Mucosa of stomach (tissue), 1 donor: Measurements from ENCODE around the gene MRPL55.

ENCODE experiments used
- H3K27me3 ChIP-seq: one replicate; pipeline ENCODE4 v1.7.0; 2013; ENCODE audit warnings: mild to moderate bottlenecking, low read length; ENCODE audit not compliant: control insufficient read depth, insufficient read depth
- H3K36me3 ChIP-seq: one replicate; pipeline ENCODE4 v1.7.0; 2013; ENCODE audit warnings: low read length; ENCODE audit not compliant: control insufficient read depth, insufficient read depth
- H3K4me1 ChIP-seq: one replicate; pipeline ENCODE4 v1.7.0; 2013; ENCODE audit warnings: mild to moderate bottlenecking, low read length; ENCODE audit not compliant: control insufficient read depth, insufficient read depth
- H3K4me3 ChIP-seq: one replicate; pipeline ENCODE4 v1.7.0; 2013; ENCODE audit warnings: low read length
- H3K9ac ChIP-seq: one replicate; pipeline ENCODE4 v1.7.0; 2013; ENCODE audit warnings: mild to moderate bottlenecking, low read length, moderate library complexity
- H3K9me3 ChIP-seq: one replicate; pipeline ENCODE4 v1.7.0; 2013; ENCODE audit warnings: mild to moderate bottlenecking, low read length, moderate library complexity; ENCODE audit not compliant: control insufficient read depth
- donor health status: Pancreatic carcinoma.

Gene MRPL55

GRCh38 chr1:228152097-228152917 is 43.2 kb upstream of the MRPL55 start:
- peaks cover 40% of the 10 kb centered on the region for H3K4me1 ChIP-seq
- no peaks in the 10 kb centered on the region for H3K9me3 ChIP-seq
- no peak overlapping the region for H3K9ac ChIP-seq
- H3K27me3 ChIP-seq: no peaks in the 10 kb centered on the region
- no peaks in the 10 kb centered on the region for H3K36me3 ChIP-seq
- no peak overlapping the region for H3K4me3 ChIP-seq

DNA sequence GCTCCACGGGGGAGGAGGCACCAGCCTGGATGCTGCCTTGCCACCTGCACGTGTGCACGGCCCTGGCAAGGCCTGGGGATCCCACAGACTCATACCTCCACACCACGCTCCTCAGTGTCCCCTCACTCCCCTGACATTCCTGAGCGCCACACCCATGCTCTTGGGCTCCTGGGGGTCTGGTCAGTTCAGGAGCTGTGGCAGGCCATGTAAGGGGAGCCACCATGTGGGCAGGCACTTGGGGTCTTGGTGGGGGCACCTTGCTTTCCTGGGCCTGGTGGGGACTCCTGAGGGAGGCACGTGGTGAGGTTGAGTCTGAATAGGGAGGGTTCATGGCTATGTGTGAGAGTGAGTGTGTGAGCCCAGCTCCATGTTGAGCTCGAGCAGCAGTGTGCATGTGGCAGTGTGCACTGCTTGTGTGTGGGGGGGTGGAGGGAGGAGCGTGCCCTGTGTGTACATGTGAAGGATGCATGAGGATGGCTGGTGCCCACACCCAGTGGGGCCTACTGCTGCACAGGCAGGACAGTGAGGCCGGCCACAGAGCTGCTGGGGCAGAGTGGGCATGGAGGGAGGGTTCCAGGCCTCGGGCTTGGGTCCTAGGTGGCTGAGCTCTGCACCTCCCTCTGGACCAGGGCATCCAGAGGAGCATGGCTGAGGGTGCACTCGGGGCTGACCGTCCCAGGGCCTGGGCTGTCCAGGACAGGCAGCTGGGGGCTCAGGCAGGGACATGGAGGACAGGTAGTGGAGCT is 42.3 kb upstream of the MRPL55 start:
- H3K9ac ChIP-seq: peak overlapping the region; percentile 43
- no peak overlapping the region for H3K4me3 ChIP-seq
- no peaks in the 10 kb centered on the region for H3K27me3 ChIP-seq
- H3K36me3 ChIP-seq: peaks cover 4% of the 10 kb centered on the region
- peaks cover 40% of the 10 kb centered on the region for H3K4me1 ChIP-seq
- H3K9me3 ChIP-seq: no peaks in the 10 kb centered on the region

DNA sequence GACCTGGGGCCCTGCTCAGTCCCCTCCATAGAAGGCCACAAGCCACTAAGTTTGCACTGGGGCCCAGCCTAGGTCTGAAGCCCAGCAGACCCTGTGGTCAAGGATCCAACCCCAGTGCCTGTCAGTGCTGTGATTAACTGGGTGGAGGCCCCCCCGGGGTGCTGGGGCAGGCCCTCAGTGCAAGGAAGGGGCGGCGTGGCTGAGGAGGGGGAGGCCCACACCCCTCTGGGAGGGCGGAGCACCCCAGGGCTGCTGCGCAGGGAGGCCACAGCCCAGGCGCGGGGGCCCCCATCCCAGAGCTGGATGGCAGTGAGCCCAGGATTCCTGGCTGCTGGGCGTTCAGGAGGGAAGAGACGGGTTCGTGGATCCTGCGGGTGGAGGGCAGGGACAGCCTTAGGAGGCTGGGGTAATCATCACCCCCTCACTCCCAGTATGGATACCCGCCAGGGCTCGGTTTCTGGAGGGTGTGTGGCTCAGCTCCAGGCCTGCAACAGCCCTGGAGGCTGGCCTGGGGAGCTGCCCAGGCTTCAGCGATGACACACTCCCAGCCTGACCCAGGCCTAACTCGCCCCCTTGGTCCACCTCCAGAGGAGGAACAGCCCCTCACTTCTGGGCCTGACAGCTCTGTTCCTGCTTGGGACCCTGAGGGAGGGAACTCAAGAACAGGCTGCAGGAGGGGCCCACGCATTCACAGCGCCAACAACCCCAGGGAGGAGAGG is 41.5 kb upstream of the MRPL55 start:
- Histone ChIP-seq H3K27me3 (no peaks in the 10 kb centered on the region), H3K4me3 (no peak overlapping the region), H3K9ac (peak overlapping the region; percentile 43), H3K9me3 (no peaks in the 10 kb centered on the region), H3K4me1 (peaks cover 40% of the 10 kb centered on the region), H3K36me3 (peaks cover 4% of the 10 kb centered on the region)

GRCh38 chr1:228150120-228150460 is 41.0 kb upstream of the MRPL55 start:
- peak overlapping the region; percentile 43 for H3K9ac ChIP-seq
- H3K9me3 ChIP-seq: no peaks in the 10 kb centered on the region
- H3K27me3 ChIP-seq: no peaks in the 10 kb centered on the region
- peaks cover 36% of the 10 kb centered on the region for H3K4me1 ChIP-seq
- peaks cover 4% of the 10 kb centered on the region for H3K36me3 ChIP-seq
- no peak overlapping the region for H3K4me3 ChIP-seq

DNA sequence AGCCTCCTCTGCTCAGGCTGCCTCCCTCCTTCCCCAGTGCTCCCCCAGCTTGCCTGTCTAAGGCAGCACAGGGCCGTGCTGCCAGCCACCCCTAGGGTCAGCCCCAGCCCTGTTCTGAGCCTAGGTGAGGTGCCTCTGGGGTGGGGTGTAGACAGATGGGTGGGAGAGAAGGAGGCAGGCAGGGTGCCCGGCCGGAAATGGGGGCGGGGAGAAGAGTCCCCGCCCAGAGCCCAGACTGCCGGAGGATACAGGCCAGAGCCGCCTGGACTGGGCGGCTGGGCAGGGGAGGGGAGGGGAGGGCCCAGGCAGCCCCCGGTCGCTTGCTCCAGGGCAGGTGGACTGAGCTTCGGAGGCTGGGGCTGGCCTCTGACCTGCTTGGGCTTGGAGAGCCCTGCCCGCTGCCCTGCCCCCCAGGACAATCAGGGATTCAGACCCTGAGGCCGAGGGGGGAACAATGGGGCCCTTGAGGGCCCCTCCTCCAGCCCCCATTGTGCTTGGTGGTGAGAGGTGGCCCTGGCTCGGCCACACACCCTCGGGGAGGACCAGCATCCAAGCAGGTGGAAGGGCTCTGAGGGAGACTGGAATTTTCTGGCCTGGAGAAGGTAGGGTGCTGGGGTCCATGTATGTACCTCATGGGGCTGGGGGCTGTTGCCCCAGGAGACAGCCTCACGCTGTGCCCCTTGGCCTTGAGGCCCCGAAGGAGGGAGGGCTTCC is 40.5 kb upstream of the MRPL55 start, which contains the start of gene GJC2:
TSS of gene GJC2 (plus strand) at position 525 of the 714 bp plus-strand sequence. CDS start 7,829 bp downstream, outside the sequence.
- peaks cover 4% of the 10 kb centered on the region for H3K36me3 ChIP-seq
- no peak within 1 kb of the TSS for H3K4me3 ChIP-seq
- H3K9ac ChIP-seq: peak within 1 kb of the TSS; percentile 55
- H3K4me1 ChIP-seq: peaks cover 38% of the 10 kb centered on the region
- H3K27me3 ChIP-seq: no peaks in the 10 kb centered on the region
- no peaks in the 10 kb centered on the region for H3K9me3 ChIP-seq

DNA sequence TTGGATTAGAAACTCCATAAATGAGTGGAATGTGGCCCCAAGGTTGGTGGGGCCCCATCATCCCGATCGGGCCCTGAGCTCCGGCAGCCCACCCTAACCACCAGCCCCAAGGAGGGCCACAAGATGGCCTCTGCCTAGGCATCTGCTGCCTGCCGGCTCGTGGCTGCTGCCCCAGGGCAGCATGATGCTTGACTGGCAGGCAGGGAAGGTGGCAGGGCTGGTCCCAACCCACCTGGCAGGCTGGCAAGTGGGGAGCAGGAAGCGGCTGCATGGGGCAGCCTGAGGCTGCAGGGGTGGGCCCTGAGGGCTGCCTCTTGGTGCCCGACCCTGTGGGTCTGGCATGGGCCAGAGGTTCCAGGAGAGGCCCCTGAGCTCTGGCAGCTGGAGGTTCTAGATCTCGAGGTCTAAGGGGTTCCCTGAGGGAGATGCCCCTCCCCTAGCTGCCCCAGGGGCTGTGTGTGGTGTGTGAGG is 39.9 kb upstream of the MRPL55 start:
- H3K9ac ChIP-seq: peak overlapping the region; percentile 55
- no peaks in the 10 kb centered on the region for H3K9me3 ChIP-seq
- H3K27me3 ChIP-seq: no peaks in the 10 kb centered on the region
- H3K4me3 ChIP-seq: no peak overlapping the region
- peaks cover 4% of the 10 kb centered on the region for H3K36me3 ChIP-seq
- H3K4me1 ChIP-seq: peaks cover 44% of the 10 kb centered on the region

DNA sequence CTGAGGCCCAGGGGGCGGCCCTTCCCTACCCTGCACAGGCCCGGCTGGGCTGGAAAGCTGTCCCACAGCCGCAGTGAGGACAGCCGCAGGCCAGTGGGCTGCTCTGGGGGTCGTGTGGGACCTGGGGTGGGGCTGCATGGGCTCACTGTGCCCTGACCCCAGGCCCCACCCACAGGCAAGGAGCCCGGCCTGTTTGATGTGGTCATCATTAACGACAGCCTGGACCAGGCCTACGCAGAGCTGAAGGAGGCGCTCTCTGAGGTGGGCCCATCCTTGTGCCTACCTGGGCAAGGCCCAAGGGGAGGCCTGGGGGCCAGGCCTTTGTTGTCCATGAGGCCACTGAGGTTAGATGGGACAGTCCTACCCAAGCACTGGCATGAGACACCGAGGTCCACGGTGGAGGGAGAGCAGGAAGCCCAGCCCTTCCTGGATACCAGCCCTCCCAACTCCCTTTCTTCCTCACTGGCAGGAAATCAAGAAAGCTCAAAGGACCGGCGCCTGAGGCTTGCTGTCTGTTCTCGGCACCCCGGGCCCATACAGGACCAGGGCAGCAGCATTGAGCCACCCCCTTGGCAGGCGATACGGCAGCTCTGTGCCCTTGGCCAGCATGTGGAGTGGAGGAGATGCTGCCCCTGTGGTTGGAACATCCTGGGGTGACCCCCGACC is 39.2 kb upstream of the MRPL55 start:
- Histone ChIP-seq H3K27me3 (no peaks in the 10 kb centered on the region), H3K4me1 (peaks cover 51% of the 10 kb centered on the region), H3K36me3 (peaks cover 4% of the 10 kb centered on the region), H3K9ac (peak overlapping the region; percentile 55), H3K9me3 (no peaks in the 10 kb centered on the region), H3K4me3 (no peak overlapping the region)

- Histone ChIP-seq H3K36me3 (peaks cover 4% of the 10 kb centered on the region), H3K4me1 (peaks cover 56% of the 10 kb centered on the region), H3K4me3 (no peak overlapping the region), H3K9ac (no peak overlapping the region), H3K9me3 (no peaks in the 10 kb centered on the region), H3K27me3 (no peaks in the 10 kb centered on the region)
Observed at GRCh38 chr1:228147768-228148167, 38.7 kb upstream of the MRPL55 start.

DNA sequence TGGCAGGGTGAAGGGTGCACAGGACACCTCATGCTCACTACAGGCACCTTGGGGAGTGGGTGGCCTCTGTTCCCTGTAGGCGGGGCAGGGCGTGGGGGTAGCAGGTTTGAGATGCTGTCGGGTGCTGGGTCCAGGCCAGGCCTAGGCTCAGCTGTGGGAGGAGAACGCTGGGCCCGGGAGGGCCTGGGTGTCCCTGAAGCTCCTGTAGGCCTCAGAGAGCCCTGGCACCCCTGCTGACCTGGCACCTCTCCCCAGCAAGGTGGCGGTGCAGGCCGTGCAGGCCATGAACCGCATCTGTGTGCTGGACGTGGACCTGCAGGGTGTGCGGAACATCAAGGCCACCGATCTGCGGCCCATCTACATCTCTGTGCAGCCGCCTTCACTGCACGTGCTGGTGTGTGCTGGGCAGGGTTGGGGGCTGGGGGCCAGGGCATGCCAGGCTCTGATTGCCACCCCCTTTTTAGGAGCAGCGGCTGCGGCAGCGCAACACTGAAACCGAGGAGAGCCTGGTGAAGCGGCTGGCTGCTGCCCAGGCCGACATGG is 38.1 kb upstream of the MRPL55 start:
- peaks cover 4% of the 10 kb centered on the region for H3K36me3 ChIP-seq
- H3K9ac ChIP-seq: no peak overlapping the region
- no peaks in the 10 kb centered on the region for H3K9me3 ChIP-seq
- peaks cover 62% of the 10 kb centered on the region for H3K4me1 ChIP-seq
- no peaks in the 10 kb centered on the region for H3K27me3 ChIP-seq
- H3K4me3 ChIP-seq: no peak overlapping the region

DNA sequence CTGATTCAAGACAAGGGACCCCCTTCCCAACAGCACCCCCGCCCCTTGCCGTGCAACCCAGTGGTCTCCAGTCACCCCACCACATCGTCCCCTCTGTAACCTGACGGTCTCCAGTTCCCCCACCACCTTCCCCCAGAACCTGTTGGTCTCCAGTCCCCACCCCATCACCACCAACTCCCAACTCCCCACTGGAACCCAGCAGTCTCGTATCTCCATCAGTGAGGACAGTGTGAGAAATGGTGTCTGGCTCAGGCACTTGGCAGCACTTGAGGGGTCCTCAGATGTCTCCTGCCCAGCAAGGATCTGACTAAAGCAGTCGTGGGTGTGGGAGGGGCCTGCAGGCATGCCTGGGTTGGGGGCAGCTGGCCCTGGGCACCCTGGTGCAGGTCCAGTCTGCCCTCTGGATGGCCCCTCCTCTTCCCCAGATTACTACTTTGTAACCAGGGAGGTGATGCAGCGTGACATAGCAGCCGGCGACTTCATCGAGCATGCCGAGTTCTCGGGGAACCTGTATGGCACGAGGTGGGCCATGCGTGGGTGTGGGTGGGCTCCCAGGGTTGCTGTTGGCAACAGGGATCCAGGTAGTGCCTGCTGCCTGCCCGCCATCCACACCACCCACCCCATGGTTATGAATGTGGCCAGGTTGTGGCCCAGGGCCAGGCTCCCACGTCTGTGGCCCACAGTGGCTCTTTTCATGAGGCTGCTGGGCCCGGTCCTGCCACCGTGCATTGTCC is 37.5 kb upstream of the MRPL55 start:
- Histone ChIP-seq H3K9me3 (no peaks in the 10 kb centered on the region), H3K9ac (no peak overlapping the region), H3K27me3 (no peaks in the 10 kb centered on the region), H3K4me3 (no peak overlapping the region), H3K4me1 (peaks cover 68% of the 10 kb centered on the region), H3K36me3 (peaks cover 4% of the 10 kb centered on the region)
